Right renal cortex interstitium (tissue), 3 donors: ENCODE measurements around the gene COL4A2. TPM values are rescaled to one million over a fixed set of nuclear protein-coding genes. Genes with fewer than 3 reads are reported as not detected.

Experiments used
- DNase-seq, 3 donors: peaks; one replicate each; pipeline ENCODE4 v3.0.0-alpha.2; 2013; ENCODE audit warnings: low read depth in 3 of 3, low spot score in 2 of 3
- polyA plus RNA-seq, 3 donors: library from polyadenylated mRNA; unstranded; fragments of 120-200 nt; gene quantifications; one replicate each; pipeline ENCODE4 v1.2.1, GENCODE V29; 2013; ENCODE audit not compliant: insufficient read length in 3 of 3

The COL4A2 gene
- polyA plus RNA-seq, 3 donors: 384 to 416 (median 398) TPM

- DNase-seq: peak in 1 of 3 donors; percentile 54
Measured at GRCh38 chr13:110562036-110562597, 255.0 kb downstream of the COL4A2 start.

Other genes with a start within 250 kb of the COL4A2 start
- 100 to 1,000 TPM; 552 to 601 (median 564) TPM for gene COL4A1, start 127 bp upstream of the COL4A2 start, polyA plus RNA-seq